NCI-H187 treated with DMSO at 0.1 percent for 48 hours (cell line): Measurements from ENCODE around the gene NDUFA8.

Source experiments
- DNase-seq: peaks from one replicate; lab custom pipeline; 2025; lab: John Stamatoyannopoulos, UW

NDUFA8 gene

GRCh38 chr9:122184551-122184950 lies 25.0 kb upstream of the NDUFA8 start:
- no peak for DNase-seq

DNA sequence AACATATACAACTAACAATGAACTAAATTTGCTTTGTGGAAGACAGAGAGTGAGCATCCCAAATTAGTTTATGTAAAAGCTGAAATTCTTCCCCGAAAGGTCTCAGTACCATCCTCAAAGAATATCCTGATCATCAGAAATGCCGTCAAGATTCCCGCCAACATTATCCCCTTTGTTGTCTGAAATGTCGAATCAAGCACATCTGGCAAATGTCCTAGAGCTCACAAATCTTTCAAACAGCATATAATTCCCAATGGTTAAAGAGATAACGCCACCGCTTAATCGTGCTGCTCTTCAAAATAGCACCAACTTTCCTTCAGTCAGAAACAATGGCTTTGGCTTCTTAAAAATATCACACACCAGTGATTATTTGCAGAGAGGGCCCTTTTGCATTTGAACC lies 23.9 kb upstream of the NDUFA8 start:
- no peak for DNase-seq

DNA sequence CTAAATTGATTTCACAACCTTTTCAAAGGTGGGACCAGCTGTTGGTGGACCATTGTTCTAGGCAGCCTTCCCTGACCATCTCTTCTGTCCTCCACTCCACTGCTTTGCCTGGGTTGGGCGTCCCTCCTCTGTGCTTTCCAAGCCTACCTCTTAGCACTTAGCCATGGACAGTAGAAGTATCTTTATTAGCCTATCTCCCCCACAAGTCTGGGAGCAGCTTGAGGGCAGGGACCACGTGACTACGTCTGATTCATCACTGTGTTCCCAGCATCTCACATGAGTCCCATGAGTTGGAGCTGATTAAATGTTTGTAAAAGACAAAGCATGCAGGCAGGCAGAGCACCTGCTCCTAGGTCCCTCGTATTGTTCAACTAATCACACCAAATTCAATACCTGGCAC lies 21.1 kb upstream of the NDUFA8 start:
- no peak for DNase-seq

- DNase-seq, result no peak
Observed at GRCh38 chr9:122179690-122180074, 20.1 kb upstream of the NDUFA8 start.

GRCh38 chr9:122179054-122179689 lies 19.6 kb upstream of the NDUFA8 start:
- no peak for DNase-seq

GRCh38 chr9:122176916-122177315 lies 17.3 kb upstream of the NDUFA8 start:
- DNase-seq, result no peak

GRCh38 chr9:122173670-122174069 lies 14.1 kb upstream of the NDUFA8 start:
- no peak for DNase-seq

GRCh38 chr9:122172131-122172530 lies 12.6 kb upstream of the NDUFA8 start:
- no peak for DNase-seq

DNA sequence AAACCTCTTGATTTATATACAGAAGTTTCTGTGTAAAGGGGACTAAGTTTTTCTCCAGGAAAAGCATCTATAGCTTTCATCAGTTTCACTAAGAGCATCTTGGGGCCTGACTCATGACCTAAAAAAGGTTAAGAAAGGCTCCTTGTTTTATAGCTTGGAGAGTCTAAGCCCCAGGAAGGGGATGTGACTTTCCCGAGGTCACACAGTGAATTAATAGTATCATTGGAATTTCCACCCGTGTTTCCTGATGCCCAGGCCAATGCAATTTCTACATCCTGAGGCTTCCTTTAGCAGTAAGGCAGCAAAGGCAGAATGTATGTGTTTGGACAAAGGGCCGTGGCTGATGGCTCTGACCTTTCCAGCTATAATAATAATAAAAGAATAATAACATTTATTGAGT lies 8.8 kb upstream of the NDUFA8 start:
- no peak for DNase-seq

DNA sequence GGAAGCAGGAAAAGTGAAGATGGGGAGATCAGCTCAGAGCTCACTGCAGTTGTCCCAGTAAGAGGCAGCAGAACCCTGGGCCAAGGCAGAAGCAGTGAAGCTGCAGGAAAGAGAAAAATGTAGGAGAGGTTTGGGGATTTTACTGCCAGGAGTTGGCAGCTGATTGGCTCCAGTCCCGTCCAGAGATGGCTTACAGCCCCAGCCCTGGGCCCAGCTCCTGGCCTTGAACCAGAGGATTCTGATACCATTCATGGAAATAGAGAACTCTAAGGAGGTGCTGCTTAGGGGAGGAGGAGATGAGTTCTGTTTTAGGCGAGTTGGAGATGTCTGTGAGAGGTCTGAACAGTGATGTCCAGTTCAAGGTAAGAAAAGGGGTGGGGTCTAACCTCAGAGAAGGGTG lies 4.7 kb upstream of the NDUFA8 start:
- DNase-seq, result no peak

GRCh38 chr9:122162415-122162814 lies 2.8 kb upstream of the NDUFA8 start:
- DNase-seq, result no peak

DNA sequence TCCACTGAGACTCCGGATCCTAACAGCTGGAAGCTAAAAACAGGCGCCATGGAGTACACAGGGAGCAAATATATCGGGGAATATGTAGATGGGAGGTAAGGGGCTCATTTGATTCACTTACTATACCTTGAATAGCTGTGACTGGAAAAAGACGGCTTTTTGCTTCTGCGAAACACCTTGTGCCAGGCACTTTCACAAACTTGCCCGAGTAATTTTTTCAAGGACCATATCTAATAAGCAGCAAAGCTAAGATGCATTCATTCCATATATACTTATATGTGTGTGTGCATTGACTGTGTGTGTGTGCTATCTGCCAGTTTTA lies 307 bp upstream of the NDUFA8 start:
- no peak for DNase-seq

GRCh38 chr9:122158202-122158601 lies 1.4 kb downstream of the NDUFA8 start:
- no peak for DNase-seq

GRCh38 chr9:122155796-122156195 lies 3.8 kb downstream of the NDUFA8 start:
- no peak for DNase-seq

GRCh38 chr9:122151267-122151828 lies 8.2 kb downstream of the NDUFA8 start:
- no peak for DNase-seq

- no peak for DNase-seq
Observed at GRCh38 chr9:122145592-122145863, 14.1 kb downstream of the NDUFA8 start.

GRCh38 chr9:122144836-122145591 lies 14.6 kb downstream of the NDUFA8 start:
- no peak for DNase-seq

DNA sequence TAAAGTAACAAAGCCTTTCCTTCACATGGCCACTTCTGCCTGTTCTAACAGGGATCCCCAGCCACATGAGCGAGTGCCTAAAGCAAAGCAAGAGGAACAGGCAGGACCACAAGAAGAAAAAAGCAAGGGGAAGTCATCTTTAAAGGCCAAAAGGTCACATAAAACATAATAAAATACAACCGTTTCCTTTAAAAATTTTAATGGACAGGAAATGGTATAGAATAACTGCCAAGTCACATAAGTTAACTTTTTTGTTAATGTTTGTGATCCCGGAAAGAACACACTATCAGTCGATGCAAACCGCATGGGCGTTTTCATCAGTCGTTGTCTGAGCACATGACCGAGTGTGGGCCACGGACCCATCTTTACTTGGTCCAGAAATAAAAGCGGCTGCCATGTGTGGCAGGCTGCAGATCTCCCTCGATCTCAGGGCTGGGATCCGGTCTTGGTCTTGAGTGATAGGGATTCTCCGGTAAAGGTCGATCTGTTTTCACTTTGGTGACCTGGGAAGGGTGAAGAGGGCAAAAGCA lies 15.6 kb downstream of the NDUFA8 start:
- DNase-seq, result no peak

DNA sequence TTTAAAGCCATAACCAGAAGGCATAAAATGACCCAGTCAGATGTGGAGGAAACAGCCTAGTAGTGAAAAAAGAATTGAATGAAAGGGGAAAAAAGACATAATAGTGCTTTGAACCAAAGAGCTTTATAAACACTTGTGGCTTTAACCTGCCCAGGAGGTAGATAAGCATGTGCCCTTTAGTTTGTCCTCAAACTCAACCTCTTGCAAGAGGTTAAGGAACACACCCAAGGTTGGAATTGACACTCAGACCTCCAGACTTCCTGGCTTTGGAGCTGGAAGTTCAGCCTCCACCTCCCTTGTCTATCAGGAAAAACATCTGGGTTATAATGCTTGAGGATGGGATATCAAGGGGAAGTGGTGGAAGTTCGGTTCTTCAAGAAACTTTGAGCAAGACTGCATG lies 16.3 kb downstream of the NDUFA8 start:
- no peak for DNase-seq

- no peak for DNase-seq
Observed at GRCh38 chr9:122141671-122142070, 17.9 kb downstream of the NDUFA8 start.

- DNase-seq, result no peak
Observed at GRCh38 chr9:122140368-122141193, 19.0 kb downstream of the NDUFA8 start.

DNA sequence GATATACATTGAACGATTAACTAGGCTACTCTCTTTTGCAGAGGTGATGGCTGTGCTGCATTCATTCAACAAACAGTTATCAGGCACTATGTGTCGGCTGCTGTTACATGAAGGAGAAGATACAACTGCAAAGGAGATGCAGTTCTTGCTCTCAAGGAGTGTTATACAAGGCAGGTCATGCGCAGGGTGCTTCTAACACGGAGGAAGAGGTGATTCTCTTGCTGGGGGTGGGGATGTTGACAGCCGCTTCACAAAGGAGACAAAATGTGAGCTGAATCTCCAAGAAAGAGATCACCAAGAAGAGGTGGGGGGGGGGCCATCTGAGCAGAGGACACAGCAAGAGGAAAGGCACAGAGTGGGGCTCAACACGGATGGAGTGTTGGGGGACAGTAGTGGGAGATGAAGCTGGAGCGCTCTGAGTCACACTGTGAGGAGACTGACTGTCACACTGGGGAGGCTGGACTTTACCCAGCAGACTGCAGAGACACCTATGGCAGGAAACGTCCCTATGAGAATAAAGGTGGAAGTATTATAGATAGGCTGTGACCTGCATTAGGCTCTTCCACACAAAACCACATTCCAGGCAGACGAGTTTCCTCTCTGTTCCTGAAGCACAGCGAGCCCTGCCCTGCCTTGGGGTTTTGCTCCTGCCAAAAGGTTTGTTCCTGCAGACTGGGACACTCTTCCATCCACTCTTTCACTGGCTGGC lies 20.9 kb downstream of the NDUFA8 start:
- no peak for DNase-seq
